ENCODE data around the gene RASD2.

DNA sequence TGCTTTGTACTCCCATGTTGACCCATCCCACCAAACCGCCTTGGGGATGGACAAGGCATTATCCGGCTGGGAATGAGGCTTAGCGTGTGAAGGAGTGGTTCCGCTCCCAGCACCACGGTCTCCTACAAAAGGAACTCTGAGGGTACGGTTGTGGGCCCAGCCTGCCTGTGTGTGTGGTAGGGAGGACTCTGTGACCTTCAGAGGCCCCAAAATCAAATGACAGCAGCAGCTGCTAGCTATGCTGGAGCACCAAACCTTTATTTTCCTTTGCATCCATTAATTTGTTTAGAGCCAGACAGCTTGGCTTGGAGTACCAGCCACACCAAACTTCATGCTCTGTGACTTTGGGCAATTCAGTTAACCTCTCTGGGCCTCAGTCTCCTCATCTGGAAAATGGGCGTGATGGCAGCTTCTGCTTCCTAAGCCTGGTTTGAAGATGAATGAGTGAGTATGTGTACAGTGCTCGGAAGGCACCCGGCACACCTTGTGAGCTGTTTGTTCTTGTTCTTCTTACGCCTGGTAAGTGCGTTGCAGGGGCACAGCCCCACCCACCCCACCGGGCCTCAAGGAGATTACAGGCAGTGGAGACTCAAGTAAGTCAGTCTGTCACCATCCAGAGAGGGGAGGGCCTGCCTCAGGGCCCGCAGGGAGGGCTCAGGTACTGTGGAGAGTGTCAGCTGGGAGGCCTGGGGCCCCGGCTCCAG lies 51.2 kb downstream of the RASD2 start:
- TF ChIP-seq TAF1 (IDR thresholded peaks at IDR 0.05; ENCODE audit: borderline replicate concordance, insufficient read depth, low read length) (no peak), SIN3A (IDR thresholded peaks at IDR 0.05; ENCODE audit: borderline replicate concordance, insufficient read depth, low read length) (no peak), POLR2AphosphoS5 (IDR thresholded peaks at IDR 0.05; ENCODE audit: low read depth, low read length) (no peak)
- TF ChIP-seq, protein P1, sequence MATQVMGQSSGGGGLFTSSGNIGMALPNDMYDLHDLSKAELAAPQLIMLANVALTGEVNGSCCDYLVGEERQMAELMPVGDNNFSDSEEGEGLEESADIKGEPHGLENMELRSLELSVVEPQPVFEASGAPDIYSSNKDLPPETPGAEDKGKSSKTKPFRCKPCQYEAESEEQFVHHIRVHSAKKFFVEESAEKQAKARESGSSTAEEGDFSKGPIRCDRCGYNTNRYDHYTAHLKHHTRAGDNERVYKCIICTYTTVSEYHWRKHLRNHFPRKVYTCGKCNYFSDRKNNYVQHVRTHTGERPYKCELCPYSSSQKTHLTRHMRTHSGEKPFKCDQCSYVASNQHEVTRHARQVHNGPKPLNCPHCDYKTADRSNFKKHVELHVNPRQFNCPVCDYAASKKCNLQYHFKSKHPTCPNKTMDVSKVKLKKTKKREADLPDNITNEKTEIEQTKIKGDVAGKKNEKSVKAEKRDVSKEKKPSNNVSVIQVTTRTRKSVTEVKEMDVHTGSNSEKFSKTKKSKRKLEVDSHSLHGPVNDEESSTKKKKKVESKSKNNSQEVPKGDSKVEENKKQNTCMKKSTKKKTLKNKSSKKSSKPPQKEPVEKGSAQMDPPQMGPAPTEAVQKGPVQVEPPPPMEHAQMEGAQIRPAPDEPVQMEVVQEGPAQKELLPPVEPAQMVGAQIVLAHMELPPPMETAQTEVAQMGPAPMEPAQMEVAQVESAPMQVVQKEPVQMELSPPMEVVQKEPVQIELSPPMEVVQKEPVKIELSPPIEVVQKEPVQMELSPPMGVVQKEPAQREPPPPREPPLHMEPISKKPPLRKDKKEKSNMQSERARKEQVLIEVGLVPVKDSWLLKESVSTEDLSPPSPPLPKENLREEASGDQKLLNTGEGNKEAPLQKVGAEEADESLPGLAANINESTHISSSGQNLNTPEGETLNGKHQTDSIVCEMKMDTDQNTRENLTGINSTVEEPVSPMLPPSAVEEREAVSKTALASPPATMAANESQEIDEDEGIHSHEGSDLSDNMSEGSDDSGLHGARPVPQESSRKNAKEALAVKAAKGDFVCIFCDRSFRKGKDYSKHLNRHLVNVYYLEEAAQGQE (IDR thresholded peaks at IDR 0.05; ENCODE audit: insufficient read depth in 1 of 2, low read depth in 2 of 2, low read length in 2 of 2), result no peak
